DND-41 (cell line): Measurements from ENCODE around the gene TSGA10.

ENCODE experiments used
- ATAC-seq: fragments of 200-7000 bp; cut with Tn5 transposase; 3 replicates; pipeline ENCODE4 v1.9.1; 2021; ENCODE audit warnings: low read depth; ENCODE audit not compliant: insufficient read depth
- DNase-seq: peaks from one replicate; pipeline ENCODE4 v3.0.0-alpha.2; 2020
- H2AFZ ChIP-seq: 2 replicates; pipeline ENCODE4 v1.6.0; 2012; ENCODE audit warnings: low read depth, low read length
- H3K27ac ChIP-seq: 2 replicates; pipeline ENCODE4 v1.5.1; 2012; ENCODE audit warnings: low read length, inconsistent platforms
- H3K27me3 ChIP-seq: fragments of 200-600 bp; sonication (generic); 2 replicates; pipeline ENCODE4 v1.6.0; 2012; ENCODE audit warnings: low read length, mild to moderate bottlenecking, inconsistent platforms; ENCODE audit not compliant: insufficient read depth, poor library complexity
- H3K36me3 ChIP-seq: 2 replicates; pipeline ENCODE4 v1.5.1; 2012; ENCODE audit warnings: low read length, inconsistent platforms; ENCODE audit not compliant: insufficient read depth
- H3K4me1 ChIP-seq: 2 replicates; pipeline ENCODE4 v1.5.1; 2012; ENCODE audit warnings: mild to moderate bottlenecking, low read length; ENCODE audit not compliant: insufficient read depth
- H3K4me2 ChIP-seq: 2 replicates; pipeline ENCODE4 v1.6.0; 2012; ENCODE audit warnings: mild to moderate bottlenecking, moderate library complexity, low read length, inconsistent platforms; ENCODE audit not compliant: insufficient read depth
- H3K4me3 ChIP-seq, 2 experiments: fragments of 200-600 bp in 1 of 2; shearing (Covaris generic) in 1 of 2; 2 replicates each; pipeline ENCODE4 v1.5.1; 2012 to 2016; ENCODE audit warnings: inconsistent platforms in 2 of 2, low read length in 2 of 2, mild to moderate bottlenecking in 2 of 2, low read depth in 1 of 2, moderate library complexity in 1 of 2
- H3K79me2 ChIP-seq: 2 replicates; pipeline ENCODE4 v1.6.0; 2012; ENCODE audit warnings: low read length, inconsistent platforms; ENCODE audit not compliant: insufficient read depth
- H3K9ac ChIP-seq: 2 replicates; pipeline ENCODE4 v1.6.0; 2012; ENCODE audit warnings: low read depth, mild to moderate bottlenecking, inconsistent platforms, low read length, moderate library complexity
- H3K9me3 ChIP-seq: 2 replicates; pipeline ENCODE4 v1.5.1; 2012; ENCODE audit warnings: low read length, moderate library complexity, mild to moderate bottlenecking, inconsistent platforms; ENCODE audit not compliant: insufficient read depth, severe bottlenecking
- H4K20me1 ChIP-seq: 2 replicates; pipeline ENCODE4 v1.6.0; 2012; ENCODE audit warnings: low read length; ENCODE audit not compliant: insufficient read depth
- CTCF ChIP-seq: IDR thresholded peaks from 2 replicates; pipeline ENCODE4 v1.5.1; 2012; ENCODE audit warnings: borderline replicate concordance, low read length, moderate library complexity, mild to moderate bottlenecking; ENCODE audit not compliant: poor library complexity, severe bottlenecking; ENCODE audit errors: extremely low read depth
- EZH2 ChIP-seq: IDR thresholded peaks from 3 replicates; pipeline ENCODE4 v1.6.1; 2012; ENCODE audit warnings: borderline replicate concordance, low read depth, mild to moderate bottlenecking, moderate library complexity, low read length, inconsistent platforms; ENCODE audit not compliant: severe bottlenecking

TSGA10 gene

DNA sequence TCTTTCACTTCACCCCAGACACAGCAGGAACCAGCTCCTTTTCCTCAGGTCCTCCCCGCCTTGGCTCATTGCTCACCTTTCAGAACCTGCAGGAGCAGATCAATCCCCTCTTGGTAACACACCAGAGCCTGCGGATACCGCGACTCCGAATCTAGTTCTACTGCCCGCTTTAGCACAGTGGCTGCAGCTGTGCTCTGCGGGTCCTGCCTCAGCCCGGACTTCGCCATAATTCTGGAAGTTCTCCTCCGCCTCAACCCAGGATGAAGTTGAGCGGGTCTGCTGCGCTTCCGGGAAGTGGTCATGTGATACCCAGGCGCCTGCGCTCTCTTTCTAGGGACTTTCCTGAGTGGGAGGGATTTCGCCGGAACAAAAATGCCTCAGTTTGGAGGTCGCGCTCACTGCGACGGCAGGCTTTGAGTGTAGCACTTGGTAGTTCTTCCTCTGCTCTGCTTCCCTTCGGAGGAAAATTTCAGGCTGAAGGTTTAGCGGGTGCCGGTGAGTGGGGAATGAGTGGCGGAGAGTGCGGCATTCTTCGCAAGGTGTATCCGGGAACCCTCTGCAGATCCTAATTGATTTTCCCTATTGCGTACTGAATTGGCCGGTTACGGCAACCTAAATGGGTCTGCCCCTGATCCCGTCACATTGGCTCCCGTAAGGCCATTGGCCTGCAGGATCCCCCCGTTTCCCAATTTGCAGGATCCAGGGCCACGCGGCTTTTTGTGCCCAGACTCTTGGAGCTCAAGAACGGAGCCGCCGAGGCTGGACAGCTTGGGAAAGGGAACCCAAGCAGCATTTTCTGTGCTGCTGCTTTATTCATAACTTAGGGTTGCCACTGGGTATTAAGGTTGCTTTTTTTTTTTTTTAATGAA, 26.2 kb upstream of the TSGA10 start, which contains the start of the genes MITD1 and MRPL30:
Gene MITD1 (minus strand): TSS at position 304 of the 869 bp plus-strand sequence. CDS start 77 bp downstream, at position 227.
Gene MRPL30 (plus strand): TSS at position 430 of the 869 bp plus-strand sequence. CDS start 5,020 bp downstream, outside the sequence.
- TF ChIP-seq EZH2: no peak
- peak; percentile 2 for TF ChIP-seq CTCF
- Histone ChIP-seq H3K27ac (peak within 1 kb of the TSS; percentile 86), H2AFZ (peak within 1 kb of the TSS; percentile 94), H3K9ac (peak within 1 kb of the TSS; percentile 70), H3K4me3 (peak within 1 kb of the TSS; percentile 84 to 89), H3K36me3 (peaks cover 6% of the 10 kb centered on the region; the same call in 1 of the 2 replicates), H3K27me3 (no peaks in the 10 kb centered on the region), H3K4me2 (peak within 1 kb of the TSS; percentile 91), H3K9me3 (no peaks in the 10 kb centered on the region), H3K4me1 (peaks cover 43% of the 10 kb centered on the region), H4K20me1 (no peaks in the 10 kb centered on the region), H3K79me2 (peaks cover 92% of the 10 kb centered on the region)
- ATAC-seq (peak; percentile 93), DNase-seq (peak; percentile 94)

DNA sequence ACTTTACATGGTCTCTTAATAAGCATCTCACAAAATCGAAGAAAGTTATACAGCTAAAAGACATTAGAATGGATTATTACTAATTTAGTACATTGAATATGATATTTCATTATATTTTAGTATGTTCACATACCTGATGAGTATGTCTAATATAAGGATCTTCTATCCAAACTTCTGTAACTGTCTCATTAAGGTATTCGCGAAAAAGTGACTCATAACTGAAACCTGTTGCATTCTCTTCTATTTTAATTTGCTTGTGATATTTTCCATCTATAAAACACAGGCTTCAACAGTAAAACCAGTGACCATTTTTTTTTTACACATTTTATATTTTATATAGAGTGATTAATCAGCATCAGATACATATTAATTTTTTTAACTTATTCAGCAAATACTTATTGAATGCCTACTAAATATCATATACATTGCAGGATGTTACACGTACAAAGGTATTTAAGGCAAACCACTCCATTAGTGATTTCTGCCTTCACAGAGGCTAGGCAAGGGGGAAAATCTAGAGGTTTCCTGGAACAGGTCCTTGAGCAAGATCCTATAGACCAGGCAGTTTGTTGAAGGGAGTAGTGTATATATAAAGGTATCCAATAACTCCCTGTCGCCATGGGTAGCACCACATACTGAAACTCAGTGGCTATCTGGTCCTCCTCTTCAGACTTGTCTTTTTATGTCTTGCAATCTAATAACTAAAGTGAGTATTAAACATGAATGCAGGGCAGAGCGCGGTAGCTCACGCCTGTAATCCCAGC, 16.8 kb upstream of the TSGA10 start:
- Histone ChIP-seq H4K20me1 (no peaks in the 10 kb centered on the region), H3K27ac (no peak overlapping the region), H2AFZ (no peak overlapping the region), H3K9me3 (no peaks in the 10 kb centered on the region), H3K9ac (no peak overlapping the region), H3K4me1 (no peaks in the 10 kb centered on the region), H3K27me3 (no peaks in the 10 kb centered on the region), H3K79me2 (peaks cover 12% of the 10 kb centered on the region), H3K4me3 (no peak overlapping the region), H3K36me3 (peaks cover 62% of the 10 kb centered on the region), H3K4me2 (no peak overlapping the region)
- ATAC-seq (no peak), DNase-seq (no peak)
- TF ChIP-seq EZH2 (no peak), CTCF (no peak)

- Histone ChIP-seq H3K27me3 (no peaks in the 10 kb centered on the region), H2AFZ (no peak overlapping the region), H3K36me3 (peaks cover 77% of the 10 kb centered on the region), H3K9ac (no peak overlapping the region), H3K4me2 (no peak overlapping the region), H3K4me3 (no peak overlapping the region), H3K9me3 (no peaks in the 10 kb centered on the region), H4K20me1 (no peaks in the 10 kb centered on the region), H3K27ac (no peak overlapping the region), H3K4me1 (no peaks in the 10 kb centered on the region), H3K79me2 (peaks cover 4% of the 10 kb centered on the region; the same call in 1 of the 2 replicates)
- DNase-seq (no peak), ATAC-seq (no peak)
- TF ChIP-seq EZH2: no peak
- TF ChIP-seq CTCF: no peak
Observed at GRCh38 chr2:99169534-99169933, 14.8 kb upstream of the TSGA10 start.
